HAP-1 (cell line): Measurements from ENCODE around the gene SYT17.

Experiments
- DNase-seq, 2 experiments: peaks; one replicate each; pipeline ENCODE4 v3.0.0-alpha.2; 2016 to 2020; ENCODE audit warnings: low spot score in 2 of 2
- H3K27me3 ChIP-seq: fragments of 250-450 bp; sonication (Bioruptor Pico); 2 replicates; pipeline ENCODE4 v1.5.1; 2020; ENCODE audit warnings: low read depth, mild to moderate bottlenecking, moderate library complexity
- H3K36me3 ChIP-seq: fragments of 250-450 bp; sonication (Bioruptor Pico); replicated peaks from 2 replicates; pipeline ENCODE4 v1.5.1; 2020; ENCODE audit warnings: mild to moderate bottlenecking
- H3K4me1 ChIP-seq: fragments of 250-450 bp; sonication (Bioruptor Pico); 2 replicates; pipeline ENCODE4 v1.5.1; 2020; ENCODE audit warnings: mild to moderate bottlenecking
- H3K4me3 ChIP-seq: fragments of 250-450 bp; sonication (Bioruptor Pico); 2 replicates; pipeline ENCODE4 v1.5.1; 2020; ENCODE audit warnings: mild to moderate bottlenecking, moderate library complexity
- H3K9me3 ChIP-seq: fragments of 250-450 bp; sonication (Bioruptor Pico); 2 replicates; pipeline ENCODE4 v1.5.1; 2020; ENCODE audit warnings: mild to moderate bottlenecking, moderate library complexity
- in situ Hi-C: fragments of 300-500 bp; cut with MboI; formaldehyde crosslinking; loops from 3 replicates; pipeline ENCODE4 v1.14.3; 2020; ENCODE audit warnings: low sequenced_read_pairs, inconsistent platforms, mixed read lengths

The SYT17 gene

GRCh38 chr16:19228052-19228451 is 60.0 kb downstream of the SYT17 start:
- peak; percentile 29 to 39 for DNase-seq
- Histone ChIP-seq H3K9me3 (no peaks in the 10 kb centered on the region), H3K4me1 (peaks cover 3% of the 10 kb centered on the region), H3K36me3 (no peaks in the 10 kb centered on the region), H3K4me3 (no peak overlapping the region), H3K27me3 (no peaks in the 10 kb centered on the region)
- in situ Hi-C loops, result no loop called here

GRCh38 chr16:19228575-19228974 is 60.5 kb downstream of the SYT17 start:
- in situ Hi-C loops, result no loop called here
- H3K36me3 ChIP-seq, result no peaks in the 10 kb centered on the region
- H3K4me1 ChIP-seq, result peaks cover 3% of the 10 kb centered on the region
- H3K9me3 ChIP-seq, result no peaks in the 10 kb centered on the region
- DNase-seq, result no peak
- no peak overlapping the region for H3K4me3 ChIP-seq
- H3K27me3 ChIP-seq, result no peaks in the 10 kb centered on the region

GRCh38 chr16:19230575-19230974 is 62.5 kb downstream of the SYT17 start:
- in situ Hi-C loops, result no loop called here
- Histone ChIP-seq H3K27me3 (no peaks in the 10 kb centered on the region), H3K36me3 (no peaks in the 10 kb centered on the region), H3K4me3 (no peak overlapping the region), H3K9me3 (no peaks in the 10 kb centered on the region), H3K4me1 (peaks cover 3% of the 10 kb centered on the region)
- DNase-seq, result no peak

DNA sequence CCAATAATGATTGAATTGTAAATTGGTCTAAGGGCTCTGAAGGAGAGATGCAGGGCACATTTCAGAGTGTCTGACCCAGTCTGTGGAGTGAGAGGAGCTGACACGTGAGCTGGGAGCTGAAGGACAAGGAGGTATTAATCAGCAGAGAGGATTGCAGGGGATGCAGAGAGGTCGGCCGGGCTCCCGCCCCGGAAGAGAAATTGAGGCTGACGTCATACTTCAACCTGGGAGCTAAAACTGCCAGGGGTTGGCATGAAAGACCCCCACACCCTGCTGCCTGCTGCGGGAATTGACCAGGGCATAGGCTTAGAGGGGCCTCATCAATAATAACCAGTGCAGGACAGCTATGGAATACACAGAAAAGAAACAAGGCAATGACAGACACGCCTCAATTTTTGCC is 63.8 kb downstream of the SYT17 start:
- Histone ChIP-seq H3K9me3 (no peaks in the 10 kb centered on the region), H3K4me3 (no peak overlapping the region), H3K36me3 (no peaks in the 10 kb centered on the region), H3K27me3 (no peaks in the 10 kb centered on the region), H3K4me1 (peaks cover 3% of the 10 kb centered on the region)
- in situ Hi-C loops, result no loop called here
- no peak for DNase-seq

- H3K4me1 ChIP-seq, result no peaks in the 10 kb centered on the region; the same call in none of the 2 replicates
- no peaks in the 10 kb centered on the region for H3K9me3 ChIP-seq
- in situ Hi-C loops, result no loop called here
- no peaks in the 10 kb centered on the region for H3K27me3 ChIP-seq
- no peak overlapping the region for H3K4me3 ChIP-seq
- no peak for DNase-seq
- H3K36me3 ChIP-seq, result no peaks in the 10 kb centered on the region
These were observed 64.9 kb downstream of the SYT17 start for GRCh38 chr16:19232988-19233387.

GRCh38 chr16:19235478-19235877 is 67.4 kb downstream of the SYT17 start:
- Histone ChIP-seq H3K4me3 (no peak overlapping the region), H3K4me1 (no peaks in the 10 kb centered on the region), H3K9me3 (no peaks in the 10 kb centered on the region), H3K36me3 (no peaks in the 10 kb centered on the region), H3K27me3 (no peaks in the 10 kb centered on the region)
- in situ Hi-C loops, result no loop called here
- no peak for DNase-seq

GRCh38 chr16:19235886-19236285 is 67.8 kb downstream of the SYT17 start:
- no peak for DNase-seq
- in situ Hi-C loops, result no loop called here
- no peaks in the 10 kb centered on the region for H3K4me1 ChIP-seq
- H3K9me3 ChIP-seq, result no peaks in the 10 kb centered on the region
- no peak overlapping the region for H3K4me3 ChIP-seq
- H3K27me3 ChIP-seq, result no peaks in the 10 kb centered on the region
- H3K36me3 ChIP-seq, result no peaks in the 10 kb centered on the region

DNA sequence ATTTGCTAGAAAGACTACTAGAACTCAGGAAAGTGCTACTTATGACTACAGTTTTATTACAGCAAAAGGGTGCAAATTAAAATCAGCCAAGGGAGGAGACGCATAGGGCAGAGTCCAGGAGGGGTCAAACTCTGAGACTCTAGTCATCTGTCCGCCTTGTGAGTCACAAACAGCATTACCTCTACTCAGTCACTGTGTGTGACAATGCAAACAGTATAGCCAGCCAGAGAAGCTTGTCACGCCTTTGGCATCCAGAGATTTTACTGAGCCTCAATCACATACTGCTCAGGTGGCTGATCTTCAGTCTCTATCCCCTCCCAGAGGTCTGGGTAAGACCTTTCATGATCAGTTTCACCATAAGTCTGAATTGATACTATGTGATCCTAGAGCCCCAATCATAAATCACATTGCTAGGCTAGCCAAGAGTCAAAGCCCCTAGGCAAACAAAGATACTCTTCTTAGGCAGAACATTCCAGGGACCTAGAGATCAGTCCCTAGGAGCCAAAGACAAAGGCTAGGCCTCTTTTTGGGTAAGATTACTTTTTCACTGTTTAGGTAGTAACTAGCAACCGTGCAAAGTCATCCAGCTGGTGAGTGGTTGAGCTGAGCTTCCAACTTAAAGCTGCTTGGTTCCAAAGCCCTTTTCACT is 68.6 kb downstream of the SYT17 start:
- no peak overlapping the region for H3K4me3 ChIP-seq
- in situ Hi-C loops, result no loop called here
- no peaks in the 10 kb centered on the region for H3K4me1 ChIP-seq
- no peaks in the 10 kb centered on the region for H3K27me3 ChIP-seq
- DNase-seq, result no peak
- H3K36me3 ChIP-seq, result no peaks in the 10 kb centered on the region
- H3K9me3 ChIP-seq, result no peaks in the 10 kb centered on the region

DNA sequence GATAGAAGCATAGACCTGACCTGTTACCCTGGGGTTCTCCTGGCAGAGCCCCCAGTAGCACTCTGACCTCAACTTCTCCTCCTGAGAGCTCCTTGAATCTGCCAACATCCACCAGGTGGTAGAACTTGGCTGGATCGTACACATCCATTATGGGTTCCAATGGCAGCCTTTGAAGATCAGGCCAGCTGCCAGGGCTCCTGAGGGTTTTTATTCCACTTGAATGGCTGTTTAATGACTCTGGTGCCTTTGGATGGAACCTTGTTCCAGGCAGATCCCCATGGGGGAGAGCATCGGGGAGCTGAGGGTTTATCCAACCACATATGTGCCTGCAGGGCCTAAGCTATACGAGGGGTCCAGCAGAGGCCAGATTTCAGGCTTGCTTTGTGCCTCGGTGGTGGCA is 70.4 kb downstream of the SYT17 start:
- Histone ChIP-seq H3K36me3 (no peaks in the 10 kb centered on the region), H3K27me3 (no peaks in the 10 kb centered on the region), H3K4me3 (no peak overlapping the region), H3K9me3 (no peaks in the 10 kb centered on the region), H3K4me1 (no peaks in the 10 kb centered on the region)
- in situ Hi-C loops, result no loop called here
- DNase-seq, result no peak

DNA sequence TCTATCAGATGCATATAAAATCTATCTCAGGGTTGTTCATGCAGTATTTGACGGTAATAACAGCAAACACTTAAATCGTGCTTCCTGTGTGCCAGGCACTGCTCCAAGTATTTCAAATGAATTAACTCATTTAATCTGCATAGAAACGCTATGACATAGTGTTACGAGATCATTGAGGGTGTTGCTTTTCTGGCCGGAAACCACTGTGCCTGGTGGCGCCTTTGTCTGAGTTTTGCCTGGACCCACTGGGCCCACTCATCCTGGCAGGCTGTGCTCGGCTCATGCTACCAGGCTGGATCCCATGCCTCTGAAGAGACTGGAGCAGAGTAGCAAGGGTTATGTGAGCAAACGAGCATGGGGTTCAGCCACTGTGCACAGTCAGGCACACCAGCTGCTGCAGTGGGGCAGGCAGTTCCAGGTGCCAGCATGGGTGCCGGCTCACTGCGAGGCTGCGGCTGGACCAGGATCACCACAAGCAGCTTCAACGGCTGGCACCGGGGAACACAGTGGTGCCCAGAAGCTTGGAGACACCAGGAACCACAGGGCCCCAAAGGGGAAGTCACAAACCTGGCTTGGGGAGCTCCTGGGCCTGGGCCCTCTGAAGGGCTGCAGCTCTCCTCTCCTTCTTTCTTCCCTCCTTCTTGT is 71.6 kb downstream of the SYT17 start:
- Histone ChIP-seq H3K27me3 (no peaks in the 10 kb centered on the region), H3K4me1 (no peaks in the 10 kb centered on the region), H3K36me3 (no peaks in the 10 kb centered on the region), H3K9me3 (no peaks in the 10 kb centered on the region), H3K4me3 (no peak overlapping the region)
- no peak for DNase-seq
- in situ Hi-C loops, result no loop called here

GRCh38 chr16:19240494-19240893 is 72.5 kb downstream of the SYT17 start:
- Histone ChIP-seq H3K4me1 (no peaks in the 10 kb centered on the region), H3K9me3 (no peaks in the 10 kb centered on the region), H3K4me3 (no peak overlapping the region), H3K27me3 (no peaks in the 10 kb centered on the region), H3K36me3 (no peaks in the 10 kb centered on the region)
- in situ Hi-C loops, result no loop called here
- DNase-seq, result no peak

DNA sequence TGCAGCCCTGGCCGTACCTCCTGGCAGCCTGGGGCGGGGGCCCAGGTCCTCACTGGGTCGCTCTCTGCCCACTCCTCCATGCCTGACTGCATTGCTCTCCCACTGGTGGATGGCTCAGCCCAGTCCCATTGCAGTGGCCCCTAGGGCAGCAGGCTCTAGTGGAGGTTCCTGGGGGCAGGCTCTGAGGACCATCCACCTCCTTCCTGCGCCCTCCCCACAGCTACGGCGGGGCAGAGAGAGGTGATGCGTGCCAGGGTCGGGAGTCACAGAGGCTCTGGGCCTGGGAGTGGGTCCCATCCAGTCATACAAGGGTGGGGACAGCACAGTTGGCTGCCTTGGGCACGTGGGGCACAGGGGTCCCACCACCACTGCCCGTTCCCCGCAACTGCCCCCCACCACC is 73.5 kb downstream of the SYT17 start:
- no peak overlapping the region for H3K4me3 ChIP-seq
- no peak for DNase-seq
- in situ Hi-C loops, result no loop called here

GRCh38 chr16:19242186-19242585 is 74.1 kb downstream of the SYT17 start:
- DNase-seq, result no peak
- no peaks in the 10 kb centered on the region for H3K27me3 ChIP-seq
- no peaks in the 10 kb centered on the region for H3K9me3 ChIP-seq
- no peak overlapping the region for H3K4me3 ChIP-seq
- in situ Hi-C loops, result no loop called here
- no peaks in the 10 kb centered on the region for H3K36me3 ChIP-seq
- H3K4me1 ChIP-seq, result no peaks in the 10 kb centered on the region

More for the DNA sequence above, 73.5 kb downstream of the SYT17 start:
- Histone ChIP-seq H3K27me3 (no peaks in the 10 kb centered on the region), H3K9me3 (no peaks in the 10 kb centered on the region), H3K4me1 (no peaks in the 10 kb centered on the region), H3K36me3 (no peaks in the 10 kb centered on the region)

DNA sequence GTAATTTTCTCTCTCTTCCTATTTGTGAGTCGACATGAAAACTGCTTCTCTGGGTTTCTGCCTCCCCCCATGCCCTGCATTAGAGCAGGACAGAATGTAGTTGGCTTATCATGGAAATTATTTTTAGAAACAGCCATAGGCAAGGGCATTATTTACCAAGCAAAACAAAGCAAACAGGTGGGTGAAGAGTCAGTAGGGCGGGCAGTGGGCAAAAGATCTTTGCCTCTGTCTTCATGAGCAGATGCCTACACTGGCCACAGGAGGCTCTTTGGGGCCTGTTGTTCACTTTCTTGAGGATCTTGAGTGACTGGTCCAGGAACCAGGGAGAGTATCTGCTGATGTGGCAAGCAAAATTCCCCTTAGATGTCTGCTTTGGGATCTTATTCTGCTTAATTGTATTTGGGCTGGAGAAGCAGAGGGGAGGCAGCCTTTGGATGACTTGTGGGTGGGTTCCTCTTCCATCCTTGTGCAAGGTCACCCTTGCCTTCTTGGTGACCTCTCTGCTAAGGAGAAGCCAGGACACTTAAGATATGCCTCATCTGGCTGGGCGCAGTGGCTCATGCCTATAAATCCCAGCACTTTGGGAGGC is 75.0 kb downstream of the SYT17 start:
- H3K4me3 ChIP-seq, result no peak overlapping the region
- H3K27me3 ChIP-seq, result no peaks in the 10 kb centered on the region
- no peaks in the 10 kb centered on the region for H3K4me1 ChIP-seq
- in situ Hi-C loops, result no loop called here
- H3K9me3 ChIP-seq, result no peaks in the 10 kb centered on the region
- DNase-seq, result no peak
- no peaks in the 10 kb centered on the region for H3K36me3 ChIP-seq
